ENCODE measurements around the gene LRMDA. TPM values are rescaled to one million over a fixed set of nuclear protein-coding genes. Genes with fewer than 3 reads are reported as not detected.

LRMDA gene
- total RNA-seq, 1 donor from 2014 or later: 5.2 TPM

DNA sequence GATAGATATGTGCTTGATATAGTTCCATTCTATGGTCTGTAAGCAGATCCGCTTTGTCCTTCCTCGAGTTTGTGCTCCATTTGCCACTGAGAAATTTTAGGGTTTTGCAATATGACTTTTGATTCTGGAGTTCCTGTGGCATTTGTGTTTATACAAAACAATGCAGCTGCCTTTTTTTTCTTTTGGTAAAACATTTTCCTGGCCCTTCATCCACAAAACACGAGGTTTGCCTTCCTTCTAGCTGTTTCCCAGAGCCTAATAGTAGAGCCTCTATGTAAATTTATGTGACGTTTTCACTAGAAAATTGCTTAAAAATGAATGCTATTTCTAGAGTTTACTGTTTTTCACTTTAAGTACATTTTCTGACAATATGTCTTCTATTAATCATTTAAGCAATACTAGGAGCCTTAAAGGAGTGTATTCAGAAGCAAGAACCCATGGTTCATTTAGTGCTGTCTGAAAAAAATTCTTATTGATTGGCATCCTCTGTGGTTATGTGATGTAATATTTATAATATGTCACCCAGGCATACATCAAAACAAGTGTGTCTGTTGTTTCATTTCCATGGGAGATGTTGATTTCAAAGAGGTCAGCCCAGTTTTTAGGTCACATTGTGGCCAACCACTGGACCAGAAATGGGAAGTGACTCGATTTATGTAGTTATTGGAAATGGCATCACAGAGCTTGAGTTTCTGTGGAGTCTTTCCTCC is 618.3 kb downstream of the LRMDA start:
- Histone ChIP-seq H3K27me3 (peaks cover 8% of the 10 kb centered on the region), H4K20me1 (ENCODE audit: low read depth) (no peaks in the 10 kb centered on the region), H3K9ac (no peak overlapping the region), H3K79me2 (ENCODE audit: low read depth) (no peaks in the 10 kb centered on the region), H3K36me3 (no peaks in the 10 kb centered on the region), H3K4me2 (peak overlapping the region; percentile 47), H3F3A (ENCODE audit: low read depth) (peaks cover 18% of the 10 kb centered on the region), H3K9me3 (ENCODE audit: low read depth) (no peaks in the 10 kb centered on the region), H3K4me3 (no peak overlapping the region), H3K27ac (no peak overlapping the region), H3K4me1 (peaks cover 23% of the 10 kb centered on the region), H2AFZ (replicated peaks) (no peak overlapping the region)
- Mint-ChIP-seq H3K9me3 (peaks cover 13% of the 10 kb centered on the region), H3K4me3 (no peak overlapping the region), H3K4me1 (peaks cover 59% of the 10 kb centered on the region), H3K27me3 (ENCODE audit: insufficient read depth, low read depth) (peaks cover 19% of the 10 kb centered on the region), H3K36me3 (peaks cover 6% of the 10 kb centered on the region), H3K27ac (no peak overlapping the region)
- DNase-seq (ENCODE audit: low spot score): no peak
- TF ChIP-seq CTCF (IDR thresholded peaks at IDR 0.05) (no peak), EZH2phosphoT487 (IDR thresholded peaks at IDR 0.05) (no peak), EZH2 (IDR thresholded peaks at IDR 0.05) (no peak)

- peaks cover 23% of the 10 kb centered on the region for H3K4me1 ChIP-seq
- H4K20me1 ChIP-seq (ENCODE audit: low read depth): no peaks in the 10 kb centered on the region
- peaks cover 19% of the 10 kb centered on the region for H3K27me3 Mint-ChIP-seq (ENCODE audit: insufficient read depth, low read depth)
- DNase-seq (ENCODE audit: low spot score): no peak
- peaks cover 16% of the 10 kb centered on the region for H3K9me3 Mint-ChIP-seq
- no peak overlapping the region for H3K9ac ChIP-seq
- H3K4me3 ChIP-seq: no peak overlapping the region
- H3K9me3 ChIP-seq (ENCODE audit: low read depth): no peaks in the 10 kb centered on the region
- H3K27ac Mint-ChIP-seq: no peak overlapping the region
- H3K27me3 ChIP-seq: peaks cover 8% of the 10 kb centered on the region
- TF ChIP-seq EZH2 (IDR thresholded peaks at IDR 0.05): no peak
- no peak for TF ChIP-seq CTCF (IDR thresholded peaks at IDR 0.05)
- TF ChIP-seq EZH2phosphoT487 (IDR thresholded peaks at IDR 0.05): no peak
- H3K79me2 ChIP-seq (ENCODE audit: low read depth): no peaks in the 10 kb centered on the region
- peaks cover 58% of the 10 kb centered on the region for H3K4me1 Mint-ChIP-seq
- peaks cover 8% of the 10 kb centered on the region for H3K36me3 Mint-ChIP-seq
- no peak overlapping the region for H3K4me3 Mint-ChIP-seq
- H3F3A ChIP-seq (ENCODE audit: low read depth): peaks cover 18% of the 10 kb centered on the region
- peak overlapping the region; percentile 47 for H3K4me2 ChIP-seq
- no peak overlapping the region for H3K27ac ChIP-seq
- H3K36me3 ChIP-seq: no peaks in the 10 kb centered on the region
- H2AFZ ChIP-seq (replicated peaks): no peak overlapping the region
Measured at GRCh38 chr10:76050291-76050625, 618.8 kb downstream of the LRMDA start.

DNA sequence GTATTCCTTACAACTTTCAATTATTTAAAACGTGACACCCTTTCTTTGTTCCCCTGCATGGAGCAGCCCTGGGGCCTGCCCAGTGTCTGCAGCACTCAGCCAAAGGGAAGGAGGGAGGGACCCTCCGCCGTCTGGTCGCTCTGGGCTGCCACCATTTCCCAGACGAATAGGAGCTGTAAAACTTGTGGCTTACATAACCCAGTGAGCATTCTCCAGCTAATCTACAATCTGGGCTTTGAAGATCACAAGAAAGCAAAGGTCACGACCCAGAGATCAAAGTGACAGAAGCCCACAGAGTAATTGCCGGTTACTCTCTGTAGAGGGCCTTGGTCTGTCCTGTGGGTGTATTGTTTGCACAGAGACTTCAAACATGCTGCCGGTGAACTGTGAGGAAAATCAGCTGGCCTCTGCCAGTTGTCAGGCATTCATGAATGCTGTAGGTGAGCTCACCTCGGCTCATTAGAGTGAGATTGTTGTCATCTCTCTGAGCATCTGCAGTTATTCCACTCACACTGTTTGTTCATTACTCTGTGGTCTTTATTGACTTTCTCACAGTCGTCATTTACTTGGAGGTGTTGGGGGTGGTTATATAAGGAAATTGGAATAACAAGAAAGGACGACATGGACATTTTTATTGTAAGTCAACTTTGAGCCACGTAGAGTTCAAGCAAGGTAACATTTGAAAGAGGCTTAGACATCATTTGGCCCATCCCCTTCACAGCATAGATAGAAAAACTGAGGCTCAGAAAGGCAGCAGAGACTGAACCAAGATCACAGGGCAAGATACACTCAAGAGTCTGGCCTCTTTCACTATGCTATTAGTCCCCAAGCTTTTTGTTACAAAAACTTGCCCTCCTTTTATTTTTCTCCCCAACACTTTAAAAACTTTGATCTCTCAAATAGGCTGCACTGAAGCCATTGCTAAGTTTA is 619.8 kb downstream of the LRMDA start:
- Mint-ChIP-seq H3K4me3 (peak overlapping the region; percentile 54), H3K4me1 (peaks cover 50% of the 10 kb centered on the region), H3K27me3 (ENCODE audit: insufficient read depth, low read depth) (peaks cover 15% of the 10 kb centered on the region), H3K27ac (peak overlapping the region; percentile 47), H3K36me3 (peaks cover 9% of the 10 kb centered on the region), H3K9me3 (peaks cover 22% of the 10 kb centered on the region)
- peak; percentile 84 for DNase-seq (ENCODE audit: low spot score)
- Histone ChIP-seq H3K79me2 (ENCODE audit: low read depth) (no peaks in the 10 kb centered on the region), H3K4me1 (peaks cover 23% of the 10 kb centered on the region), H4K20me1 (ENCODE audit: low read depth) (no peaks in the 10 kb centered on the region), H3F3A (ENCODE audit: low read depth) (peaks cover 18% of the 10 kb centered on the region), H3K4me2 (peak overlapping the region; percentile 47), H3K27me3 (no peaks in the 10 kb centered on the region), H3K4me3 (no peak overlapping the region), H3K36me3 (no peaks in the 10 kb centered on the region), H3K9me3 (ENCODE audit: low read depth) (no peaks in the 10 kb centered on the region), H3K27ac (no peak overlapping the region), H3K9ac (no peak overlapping the region), H2AFZ (replicated peaks) (no peak overlapping the region)
- TF ChIP-seq EZH2 (IDR thresholded peaks at IDR 0.05): no peak
- TF ChIP-seq EZH2phosphoT487 (IDR thresholded peaks at IDR 0.05): peak; percentile 46
- TF ChIP-seq CTCF (IDR thresholded peaks at IDR 0.05): peak; percentile 32

Data from neural progenitor cell (in vitro differentiated cells).